Measurements from ENCODE around the gene MVP.

Gene MVP

GRCh38 chr16:29841631-29842030, 21.4 kb downstream of the MVP start:
- no peak for DNase-seq (ENCODE audit: low read depth in 1 of 2, low spot score in 1 of 2)

GRCh38 chr16:29842732-29843346, 22.6 kb downstream of the MVP start:
- DNase-seq (ENCODE audit: low read depth in 1 of 2, low spot score in 1 of 2), result no peak

GRCh38 chr16:29843931-29844330, 23.7 kb downstream of the MVP start:
- DNase-seq (ENCODE audit: low read depth in 1 of 2, low spot score in 1 of 2), result no peak

- DNase-seq (ENCODE audit: low read depth in 1 of 2, low spot score in 1 of 2), result no peak
Observed at GRCh38 chr16:29844575-29845331, 24.5 kb downstream of the MVP start.

GRCh38 chr16:29845656-29846055, 25.4 kb downstream of the MVP start:
- DNase-seq (ENCODE audit: low read depth in 1 of 2, low spot score in 1 of 2), result no peak

GRCh38 chr16:29848420-29849297, 28.4 kb downstream of the MVP start:
- peak; percentile 70 to 72 for DNase-seq (ENCODE audit: low read depth in 1 of 2, low spot score in 1 of 2)

GRCh38 chr16:29849505-29849904, 29.2 kb downstream of the MVP start:
- DNase-seq (ENCODE audit: low read depth in 1 of 2, low spot score in 1 of 2), result no peak

- no peak for DNase-seq (ENCODE audit: low read depth in 1 of 2, low spot score in 1 of 2)
Observed at GRCh38 chr16:29850998-29851397, 30.7 kb downstream of the MVP start.

GRCh38 chr16:29852654-29853053, 32.4 kb downstream of the MVP start:
- no peak for DNase-seq (ENCODE audit: low read depth in 1 of 2, low spot score in 1 of 2)

- no peak for DNase-seq (ENCODE audit: low read depth in 1 of 2, low spot score in 1 of 2)
Observed at GRCh38 chr16:29854520-29855100, 34.3 kb downstream of the MVP start.

- DNase-seq (ENCODE audit: low read depth in 1 of 2, low spot score in 1 of 2), result no peak
Observed at GRCh38 chr16:29857133-29857760, 37.0 kb downstream of the MVP start.

- no peak for DNase-seq (ENCODE audit: low read depth in 1 of 2, low spot score in 1 of 2)
Observed at GRCh38 chr16:29858149-29858849, 38.0 kb downstream of the MVP start.

GRCh38 chr16:29858974-29859373, 38.7 kb downstream of the MVP start:
- DNase-seq (ENCODE audit: low read depth in 1 of 2, low spot score in 1 of 2), result no peak

- no peak for DNase-seq (ENCODE audit: low read depth in 1 of 2, low spot score in 1 of 2)
Observed at GRCh38 chr16:29860218-29860617, 40.0 kb downstream of the MVP start.

- DNase-seq (ENCODE audit: low read depth in 1 of 2, low spot score in 1 of 2), result no peak
Observed at GRCh38 chr16:29862383-29862883, 42.2 kb downstream of the MVP start.

- peak; percentile 82 to 90 for DNase-seq (ENCODE audit: low read depth in 1 of 2, low spot score in 1 of 2)
Observed at GRCh38 chr16:29862884-29863668, 42.8 kb downstream of the MVP start, which contains the start of gene CDIPT. Gene CDIPT, minus strand, starts transcription at chr16:29863226. Its CDS starts 369 bp downstream, at chr16:29862857.

GRCh38 chr16:29863669-29863984, 43.4 kb downstream of the MVP start:
- no peak for DNase-seq (ENCODE audit: low read depth in 1 of 2, low spot score in 1 of 2)

- no peak for DNase-seq (ENCODE audit: low read depth in 1 of 2, low spot score in 1 of 2)
Observed at GRCh38 chr16:29864205-29864604, 43.9 kb downstream of the MVP start.

- no peak for DNase-seq (ENCODE audit: low read depth in 1 of 2, low spot score in 1 of 2)
Observed at GRCh38 chr16:29868396-29869009, 48.2 kb downstream of the MVP start.
